Kidney (tissue), 14 donors: ENCODE data around the gene KAT2B. TPM values are rescaled to one million over a fixed set of nuclear protein-coding genes. Genes with fewer than 3 reads are reported as not detected.

ENCODE experiments used
- DNase-seq, 5 donors: peaks; one replicate each; pipeline ENCODE4 v3.0.0-alpha.2; 2013 to 2020
- FAIRE-seq: peaks from 2 replicates; lab custom pipeline; 2012; peaks lifted over from hg19 to GRCh38; lab: Jason Lieb, UNC
- H3K27ac ChIP-seq, 2 donors: one replicate each; pipeline ENCODE4 v1.7.0; 2013; ENCODE audit warnings: low read depth in 2 of 2, low read length in 2 of 2, inconsistent platforms in 1 of 2
- H3K27me3 ChIP-seq: one replicate; pipeline ENCODE4 v1.7.1; 2013; ENCODE audit warnings: low read length, inconsistent platforms; ENCODE audit not compliant: control insufficient read depth, insufficient read depth
- H3K36me3 ChIP-seq, 3 donors: one replicate each; pipeline versions ENCODE4 v1.7.0 to v1.7.1; 2013; ENCODE audit warnings: low read length in 3 of 3, control low read depth in 1 of 3, inconsistent platforms in 1 of 3; ENCODE audit not compliant: insufficient read depth in 3 of 3, control insufficient read depth in 2 of 3
- H3K4me1 ChIP-seq, 3 donors: one replicate each; pipeline versions ENCODE4 v1.7.0 to v1.7.1; 2013; ENCODE audit warnings: low read length in 3 of 3, inconsistent platforms in 1 of 3, low read depth in 1 of 3; ENCODE audit not compliant: control insufficient read depth in 2 of 3, insufficient read depth in 2 of 3
- H3K4me3 ChIP-seq, 3 donors: one replicate each; pipeline versions ENCODE4 v1.7.0 to v1.8.1; 2013; ENCODE audit warnings: low read length in 3 of 3, control low read depth in 1 of 3, inconsistent platforms in 1 of 3
- H3K9ac ChIP-seq, 3 donors: one replicate each; pipeline versions ENCODE4 v1.7.0 to v1.7.1; 2013; ENCODE audit warnings: low read length in 3 of 3, control low read depth in 1 of 3, inconsistent platforms in 1 of 3
- H3K9me3 ChIP-seq, 3 donors: one replicate each; pipeline versions ENCODE4 v1.7.0 to v1.7.1; 2013; ENCODE audit warnings: low read length in 3 of 3, control low read depth in 1 of 3, inconsistent platforms in 1 of 3; ENCODE audit not compliant: control insufficient read depth in 2 of 3, insufficient read depth in 1 of 3
- CTCF ChIP-seq: IDR thresholded peaks from 3 replicates; pipeline ENCODE4 v1.5.1; 2012; ENCODE audit warnings: mild to moderate bottlenecking, moderate library complexity, borderline replicate concordance; ENCODE audit not compliant: insufficient read depth; ENCODE audit errors: extremely low read depth
- intact Hi-C: fragments of 100-400 bp; cut with DNase I; formaldehyde crosslinking; loops from one replicate; pipeline ENCODE4 v1.11.1; 2022
- polyA plus RNA-seq: library from polyadenylated mRNA; stranded (reverse); fragments of 350-450 nt; fragmentation: Illumina TruSeq; extraction: RNeasy Lipid Tissue Mini Kit (QIAGEN cat#74804); gene quantifications from one replicate; pipeline ENCODE4 v1.2.3, GENCODE V29; 2014; ENCODE audit warnings: low read depth, low replicate concordance; ENCODE audit not compliant: insufficient read depth
- total RNA-seq: library from RNA; stranded (reverse); fragmentation: NEBNext Ultra II Directional; extraction: Animal tissue kit (Norgen Biotek cat#: 25700); gene quantifications from one replicate; pipeline ENCODE4 v1.2.1, GENCODE V29; 2021
- donor health status: control.
- donor health status: control.
- donor health status: control.
- donor health status: control.
- donor health status: control.
- donor health status: DM: yes; HTN: yes; CAD: no.
- donor health status: Normal renal cell carcinoma (clear cell type).

KAT2B gene
- total and polyA plus RNA-seq, 2 donors from 2014 or later: 9.5 to 30.1 TPM

DNA sequence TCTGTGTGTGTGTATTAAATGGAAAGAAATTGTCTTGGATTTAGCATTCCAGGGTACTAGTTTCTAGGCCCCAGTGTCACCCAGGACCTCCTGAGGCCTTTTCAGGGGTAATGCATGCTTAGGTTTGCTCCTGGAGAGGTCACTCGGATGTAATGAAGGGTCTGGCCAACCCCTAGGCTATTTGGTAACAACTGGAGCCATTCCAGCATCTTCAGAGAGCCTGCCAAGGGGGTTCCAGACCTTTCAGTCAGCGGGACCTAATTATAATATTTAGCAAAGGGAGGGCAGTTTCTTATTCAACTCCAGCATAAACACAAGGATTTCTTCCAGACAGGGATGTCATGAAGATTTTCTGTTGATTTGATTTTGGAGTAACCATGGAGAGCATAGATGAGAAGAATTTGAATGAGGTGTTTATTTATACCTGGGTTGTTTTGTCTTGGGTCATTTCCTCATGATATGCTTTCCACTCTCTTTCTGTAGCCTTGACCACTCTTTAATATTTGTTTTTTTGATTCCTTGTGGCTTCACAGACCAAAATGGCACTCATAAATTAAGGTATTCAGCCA, 17.4 kb downstream of the KAT2B start:
- Histone ChIP-seq H3K27ac (peak overlapping the region in 1 of 2 donors; percentile 0), H3K9me3 (no peaks in the 10 kb centered on the region), H3K4me1 (peaks cover 0 to 19% (median 12%) of the 10 kb centered on the region in 3 donors), H3K4me3 (no peak overlapping the region), H3K27me3 (no peaks in the 10 kb centered on the region), H3K36me3 (no peaks in the 10 kb centered on the region), H3K9ac (no peak overlapping the region)
- DNase-seq (no peak), FAIRE-seq (no peak)
- intact Hi-C loops: no loop called here
- TF ChIP-seq CTCF: no peak

DNA sequence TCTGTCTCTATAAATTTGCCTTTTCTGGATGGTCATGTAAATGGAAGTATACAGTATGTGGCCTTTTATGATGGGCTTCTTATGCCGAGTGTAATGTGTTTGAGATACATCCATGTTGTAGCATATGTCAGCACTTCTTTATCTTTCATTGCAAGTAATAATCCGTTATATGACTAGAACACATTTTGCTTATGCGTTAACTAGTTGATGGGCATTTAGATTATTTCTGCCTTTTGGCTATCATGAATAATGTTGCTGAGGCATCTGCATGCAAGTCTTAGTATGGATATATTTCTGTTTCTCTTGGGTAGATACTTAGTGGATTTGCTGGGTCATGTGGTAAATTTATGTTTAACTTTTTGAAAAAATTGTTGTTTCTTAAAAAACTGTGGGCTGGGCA, 19.7 kb downstream of the KAT2B start:
- no peak for TF ChIP-seq CTCF
- H3K9me3 ChIP-seq: no peaks in the 10 kb centered on the region
- intact Hi-C loops: no loop called here
- no peak overlapping the region for H3K27ac ChIP-seq
- FAIRE-seq (no peak), DNase-seq (no peak)
- H3K4me3 ChIP-seq: no peak overlapping the region
- H3K27me3 ChIP-seq: no peaks in the 10 kb centered on the region
- no peaks in the 10 kb centered on the region for H3K36me3 ChIP-seq
- H3K9ac ChIP-seq: no peak overlapping the region
- peaks cover 0 to 17% (median 8%) of the 10 kb centered on the region in 3 donors for H3K4me1 ChIP-seq

DNA sequence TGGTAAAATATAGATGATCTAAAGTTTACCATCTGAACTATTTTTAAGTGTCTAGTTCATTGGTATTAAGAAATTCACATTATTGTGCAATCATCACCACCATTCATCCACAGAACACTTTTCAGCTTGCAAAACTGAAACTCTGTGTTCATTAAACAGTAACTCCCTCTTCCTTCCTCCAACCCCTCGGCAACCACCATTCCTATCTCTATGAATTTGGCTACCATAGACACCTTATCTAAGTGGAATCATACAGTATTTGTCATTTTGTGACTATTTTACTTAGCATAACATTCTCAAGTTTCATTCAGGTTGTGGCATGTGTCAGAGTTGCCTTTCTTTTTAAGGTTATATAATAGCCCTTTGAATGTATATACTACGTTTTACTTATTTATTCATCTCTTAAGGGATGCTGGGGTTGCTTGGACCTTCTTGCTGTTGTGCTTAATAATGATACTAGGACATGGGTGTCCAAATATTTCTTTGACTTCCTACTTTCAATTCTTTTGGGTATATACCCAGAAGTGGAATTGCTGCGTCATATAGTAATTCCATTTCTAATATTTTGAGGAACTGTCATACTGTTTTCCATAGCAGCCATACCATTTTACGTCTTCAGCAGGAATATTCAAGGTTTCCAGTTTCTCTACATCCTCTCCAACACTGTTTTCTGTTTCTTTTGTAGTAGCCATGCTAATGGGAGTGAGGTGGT, 20.9 kb downstream of the KAT2B start:
- H3K36me3 ChIP-seq: no peaks in the 10 kb centered on the region
- no peak for FAIRE-seq
- H3K9ac ChIP-seq: no peak overlapping the region
- TF ChIP-seq CTCF: no peak
- peaks cover 0 to 11% (median 10%) of the 10 kb centered on the region in 3 donors for H3K4me1 ChIP-seq
- intact Hi-C loops: no loop called here
- no peak for DNase-seq
- no peak overlapping the region for H3K27ac ChIP-seq
- no peak overlapping the region for H3K4me3 ChIP-seq
- no peaks in the 10 kb centered on the region for H3K27me3 ChIP-seq
- H3K9me3 ChIP-seq: no peaks in the 10 kb centered on the region
